GM10266 (cell line): Measurements from ENCODE around the gene ESRRG.

Experiments used
- DNase-seq: peaks from one replicate; pipeline ENCODE4 v3.0.0; 2012; ENCODE audit errors: extremely low spot score
- CTCF ChIP-seq: IDR thresholded peaks from 2 replicates; pipeline ENCODE4 v1.5.1; 2012; ENCODE audit warnings: mild to moderate bottlenecking, low read depth; ENCODE audit not compliant: control insufficient read depth, insufficient read depth; ENCODE audit errors: missing control alignments

The ESRRG gene

GRCh38 chr1:216614011-216614934 is 109.0 kb downstream of the ESRRG start:
- no peak for DNase-seq
- TF ChIP-seq CTCF = no peak

- no peak for TF ChIP-seq CTCF
- no peak for DNase-seq
Measured at GRCh38 chr1:216612291-216612690, 110.9 kb downstream of the ESRRG start.

- TF ChIP-seq CTCF = no peak
- DNase-seq = no peak
Measured at GRCh38 chr1:216607067-216607697, 116.0 kb downstream of the ESRRG start.

GRCh38 chr1:216606047-216606637 is 117.1 kb downstream of the ESRRG start:
- no peak for TF ChIP-seq CTCF

GRCh38 chr1:216604771-216605170 is 118.5 kb downstream of the ESRRG start:
- TF ChIP-seq CTCF = no peak
- no peak for DNase-seq

More at GRCh38 chr1:216606047-216606637, 117.1 kb downstream of the ESRRG start:
- DNase-seq = no peak

- peak; percentile 48 for DNase-seq
- TF ChIP-seq CTCF = peak; percentile 38
Measured at GRCh38 chr1:216600730-216601609, 122.3 kb downstream of the ESRRG start.
